SW 1271 (cell line): ENCODE measurements around the gene ABHD4.
"Not testable (repeated sequence)": the region's sequence is repeated elsewhere in the genome, so short reads cannot be mapped to it uniquely, and the experiment has no call there.

Experiments used
- DNase-seq, 2 experiments: peaks; one replicate each; lab custom pipeline; 2025; lab: John Stamatoyannopoulos, UW

The ABHD4 gene

DNA sequence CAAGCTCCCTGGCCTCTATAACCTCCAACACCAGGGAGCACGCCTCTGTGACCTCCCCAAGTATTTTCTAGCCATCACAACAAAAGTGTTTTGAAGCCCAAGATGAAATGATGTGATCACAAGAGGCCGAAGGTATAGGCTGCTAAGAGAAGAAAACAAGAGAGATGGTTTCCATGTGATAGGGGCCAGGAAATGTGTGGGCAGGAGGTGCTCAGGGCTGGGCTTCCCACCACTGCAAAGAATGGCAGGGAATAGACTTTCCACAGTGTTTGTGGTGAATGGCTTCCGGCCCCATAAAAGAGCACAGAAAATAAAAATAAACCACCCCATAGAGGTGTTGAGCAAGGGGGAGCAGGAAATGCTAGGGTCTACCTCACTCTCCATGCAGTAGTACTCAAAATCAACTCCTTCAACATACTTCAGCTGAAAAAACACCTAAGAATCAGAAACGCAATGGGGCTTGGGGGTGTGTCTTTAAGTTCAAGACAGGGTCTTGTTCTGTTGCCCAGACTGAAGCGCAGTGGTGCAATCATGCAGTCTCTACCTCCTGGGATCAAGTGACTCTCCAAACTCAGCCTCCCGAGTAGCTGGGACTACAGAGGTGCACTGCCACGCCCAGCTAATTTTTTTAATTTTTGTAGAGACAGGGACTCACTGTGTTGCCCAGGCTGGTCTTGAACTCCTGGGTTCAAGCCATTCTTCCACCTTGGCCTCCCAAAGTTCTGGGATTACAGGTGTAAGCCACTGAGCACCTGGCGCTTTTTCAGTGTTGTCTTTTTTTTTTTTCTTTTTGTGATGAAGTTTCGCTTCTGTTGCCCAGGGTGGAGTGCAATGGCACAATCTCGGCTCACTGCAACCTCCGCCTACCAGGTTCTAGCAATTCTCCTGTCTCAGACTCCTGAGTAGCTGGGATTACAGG lies 36.2 kb upstream of the ABHD4 start:
- DNase-seq = no peak

GRCh38 chr14:22563987-22564386 lies 34.1 kb upstream of the ABHD4 start:
- DNase-seq = no peak

DNA sequence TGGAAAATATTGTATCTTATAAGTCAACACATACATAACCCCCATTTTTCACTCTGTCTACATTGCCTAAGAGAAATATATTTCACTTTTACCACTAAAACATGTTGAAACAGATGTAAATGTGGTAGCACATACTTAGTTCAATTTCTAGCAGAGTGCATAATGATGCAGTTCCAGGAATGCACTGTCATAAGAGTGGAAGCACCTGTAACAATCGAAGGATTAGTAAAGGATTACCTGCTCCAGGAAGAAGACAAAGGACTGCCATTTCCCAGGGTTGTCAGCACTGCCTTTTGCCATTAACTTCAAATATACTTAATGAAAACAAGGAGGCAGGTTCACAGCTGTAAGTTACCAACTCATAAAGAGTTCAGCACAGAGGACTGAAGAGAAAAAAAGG lies 33.6 kb upstream of the ABHD4 start:
- no peak for DNase-seq

- no peak for DNase-seq
Observed at GRCh38 chr14:22565391-22565945, 32.6 kb upstream of the ABHD4 start.

DNA sequence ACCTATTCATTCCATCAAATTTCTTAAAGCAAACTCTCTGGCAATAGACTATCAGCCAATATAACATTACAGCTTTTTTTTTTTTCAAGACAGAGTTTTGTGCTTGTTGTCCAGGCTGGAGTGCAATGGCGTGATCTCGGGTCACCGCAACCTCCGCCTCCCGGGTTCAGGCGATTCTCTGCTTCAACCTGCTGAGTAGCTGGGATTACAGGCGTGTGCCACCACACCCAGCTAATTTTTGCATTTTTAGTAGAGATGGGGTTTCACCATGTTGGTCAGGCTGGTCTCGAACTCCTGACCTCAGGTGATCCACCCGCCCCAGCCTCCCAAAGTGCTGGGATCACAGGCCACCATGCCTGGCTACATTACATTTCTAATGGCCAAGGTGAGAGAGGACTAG lies 31.8 kb upstream of the ABHD4 start:
- DNase-seq = not testable (repeated sequence)

DNA sequence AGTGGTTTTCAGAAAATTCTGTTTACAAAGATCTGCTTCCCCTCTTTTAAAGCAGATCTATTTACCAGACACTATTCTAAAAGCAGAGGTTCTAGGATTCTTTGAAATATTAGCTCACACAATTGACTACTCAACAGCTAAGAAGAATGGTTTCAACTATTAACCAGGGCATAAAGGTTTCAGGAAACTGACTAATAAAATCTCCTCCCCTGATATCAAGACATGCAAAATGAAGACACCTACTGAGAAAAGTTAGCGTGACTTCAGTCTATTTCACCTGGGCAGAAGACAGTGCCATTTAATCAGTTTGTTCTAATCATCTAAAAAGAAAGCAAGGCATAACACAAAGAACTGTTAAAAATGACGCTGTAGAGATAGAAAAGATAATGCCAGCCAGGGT lies 31.3 kb upstream of the ABHD4 start:
- no peak for DNase-seq

DNA sequence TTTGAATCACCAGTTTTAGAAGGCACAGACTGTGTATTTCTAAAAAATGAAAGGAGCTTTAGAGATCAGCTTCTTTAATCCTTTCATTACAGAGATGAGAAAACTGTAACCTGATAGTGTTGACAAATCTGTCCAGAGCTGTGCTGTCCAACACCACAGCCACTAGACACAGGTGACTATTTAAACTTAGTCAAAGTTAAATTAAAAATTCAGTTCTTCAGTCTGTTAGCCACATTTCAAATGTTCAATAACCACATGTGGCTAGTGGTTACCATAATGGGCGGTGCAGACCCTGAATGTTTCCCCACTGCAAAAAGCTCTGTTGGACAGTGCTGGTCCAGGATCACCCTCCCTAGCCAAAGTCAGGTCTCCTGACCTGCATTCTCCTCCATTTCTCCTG lies 30.7 kb upstream of the ABHD4 start:
- DNase-seq = no peak

GRCh38 chr14:22569106-22569736 lies 28.9 kb upstream of the ABHD4 start:
- no peak for DNase-seq

DNA sequence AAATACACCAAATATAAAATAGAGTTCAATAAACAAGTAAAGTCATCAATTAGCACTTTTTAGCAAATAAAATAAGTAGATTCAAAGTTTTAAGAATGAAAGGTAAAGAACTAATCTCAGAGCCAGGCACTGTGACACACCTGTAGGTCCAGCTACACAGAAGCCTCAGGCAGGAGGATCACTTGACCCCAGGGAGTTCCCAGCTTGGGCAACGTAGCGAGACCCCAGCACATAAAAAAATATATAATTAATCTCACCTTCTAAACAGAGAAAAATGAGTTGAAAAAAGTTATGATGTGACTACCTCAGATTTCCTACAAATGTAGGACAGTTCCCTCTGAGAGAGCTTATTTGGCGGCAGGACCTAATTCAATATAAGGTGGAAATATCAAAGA lies 28.4 kb upstream of the ABHD4 start:
- no peak for DNase-seq

DNA sequence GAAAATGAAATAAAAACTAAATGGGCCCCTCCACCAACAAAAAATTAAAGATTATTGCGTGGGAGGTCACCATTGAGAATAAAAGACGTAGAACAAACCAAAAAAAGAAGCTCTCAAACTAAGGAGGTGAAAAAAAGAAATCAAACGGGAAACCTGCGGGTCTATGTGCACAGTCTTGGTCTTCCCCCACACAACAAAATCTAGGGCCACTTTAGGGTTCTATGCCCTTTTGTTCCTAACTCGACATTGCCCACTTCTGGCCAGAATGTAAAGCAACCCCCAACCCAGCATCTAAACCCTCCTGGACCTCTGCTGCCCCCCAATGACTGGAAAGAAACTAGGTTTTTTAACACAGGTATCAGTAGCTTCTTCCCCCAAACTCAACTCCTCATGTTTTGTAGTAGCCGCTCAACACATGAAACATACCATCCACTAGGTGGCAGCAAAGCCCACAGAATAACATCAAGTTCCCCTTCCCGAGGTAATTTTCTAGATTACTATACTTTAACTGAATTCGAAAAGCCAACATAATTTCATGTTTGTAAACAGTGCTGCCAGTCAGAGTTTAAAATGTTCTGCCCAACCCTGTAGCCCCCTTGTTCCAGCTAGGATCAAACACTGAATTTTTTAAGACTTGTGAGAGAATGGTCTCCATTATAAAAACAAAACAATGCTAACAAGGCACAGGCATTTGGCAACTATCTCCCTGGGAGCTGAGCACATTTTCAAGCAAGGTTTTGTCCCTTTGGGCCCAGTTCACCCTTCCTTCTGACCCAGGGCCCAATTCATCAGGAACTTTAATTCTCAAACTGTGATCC lies 27.8 kb upstream of the ABHD4 start:
- DNase-seq = peak; percentile 62 to 82

DNA sequence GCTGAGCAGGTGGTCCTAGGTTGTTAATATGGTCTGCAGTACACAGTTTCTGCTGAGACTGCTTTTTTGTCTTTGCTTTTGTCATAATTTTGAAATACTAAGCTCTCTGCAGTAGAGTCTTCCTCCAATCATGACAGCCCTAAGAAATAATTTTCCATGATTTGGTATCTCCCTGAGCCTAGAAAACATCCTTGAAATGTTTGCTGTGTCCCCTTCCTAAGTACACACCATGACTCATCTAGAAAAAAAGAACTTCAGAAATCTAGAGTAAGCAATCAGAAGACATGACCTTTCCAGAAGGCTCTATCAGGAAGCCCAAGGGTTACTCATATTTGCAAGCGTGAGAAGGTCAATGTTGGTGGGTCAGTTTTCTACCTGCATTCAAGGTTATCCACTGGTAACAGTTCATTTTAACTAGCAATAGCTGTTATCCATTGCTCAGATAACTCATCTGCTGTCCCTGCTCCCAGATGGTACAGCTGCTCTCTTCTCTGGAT lies 25.5 kb upstream of the ABHD4 start:
- no peak for DNase-seq

GRCh38 chr14:22573804-22574203 lies 24.3 kb upstream of the ABHD4 start:
- DNase-seq = no peak

- DNase-seq = no peak
Observed at GRCh38 chr14:22577334-22577908, 20.7 kb upstream of the ABHD4 start.

GRCh38 chr14:22579236-22579635 lies 18.9 kb upstream of the ABHD4 start:
- no peak for DNase-seq

GRCh38 chr14:22579881-22580280 lies 18.2 kb upstream of the ABHD4 start:
- no peak for DNase-seq

DNA sequence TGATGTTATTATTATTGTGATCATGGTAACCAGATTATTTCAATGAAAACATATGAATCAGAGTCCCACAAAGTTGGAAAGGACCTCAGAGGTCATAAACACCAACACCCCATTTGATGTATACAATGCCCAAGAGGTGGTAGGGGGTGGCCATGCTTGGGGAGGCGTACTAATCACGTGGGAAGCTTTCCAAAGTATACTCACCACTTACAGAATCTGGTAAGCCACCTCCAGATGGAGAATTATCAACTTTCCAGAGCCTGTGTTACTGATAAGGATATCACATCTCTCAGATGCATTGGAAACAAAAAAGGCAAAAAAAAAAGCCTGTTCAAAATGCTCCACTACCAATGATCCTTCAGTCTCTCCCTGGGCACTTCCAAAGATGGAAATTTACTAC lies 17.5 kb upstream of the ABHD4 start:
- DNase-seq = no peak

GRCh38 chr14:22583994-22584393 lies 14.1 kb upstream of the ABHD4 start:
- no peak for DNase-seq

- no peak for DNase-seq
Observed at GRCh38 chr14:22587247-22587646, 10.9 kb upstream of the ABHD4 start.

DNA sequence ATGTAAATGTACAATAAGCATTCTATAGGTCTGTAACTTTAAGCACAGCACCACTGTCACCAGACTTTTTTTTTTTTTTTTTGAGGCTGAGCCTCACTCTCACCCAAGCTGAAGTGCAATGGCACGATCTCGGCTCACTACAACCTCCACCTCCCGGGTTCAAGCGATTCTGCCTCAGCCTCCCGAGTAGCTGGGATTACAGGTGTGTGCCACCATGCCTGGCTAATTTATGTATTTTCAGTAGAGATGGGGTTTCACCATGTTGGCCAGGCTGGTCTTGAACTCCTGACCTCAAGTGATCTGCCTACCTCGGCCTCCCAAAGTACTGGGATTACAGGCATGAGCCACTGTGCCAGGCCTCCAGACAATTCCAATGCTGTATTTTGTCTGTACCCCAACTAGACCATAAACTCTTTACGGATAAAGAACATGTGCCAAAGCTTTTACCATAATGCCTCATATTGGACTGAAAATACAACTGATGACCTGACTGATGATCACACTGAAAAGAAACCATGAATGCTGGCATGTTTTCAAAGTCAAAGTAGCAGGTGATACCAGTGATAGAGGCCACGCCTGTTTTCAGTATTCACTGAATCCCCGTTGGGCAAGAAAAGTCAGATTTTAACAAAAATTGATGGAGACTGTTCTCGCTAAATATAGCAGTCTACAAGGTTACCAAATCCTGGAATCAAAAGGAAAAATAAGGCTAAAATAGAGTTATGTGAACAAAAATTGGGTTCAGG lies 10.2 kb upstream of the ABHD4 start:
- not testable (repeated sequence) for DNase-seq

DNA sequence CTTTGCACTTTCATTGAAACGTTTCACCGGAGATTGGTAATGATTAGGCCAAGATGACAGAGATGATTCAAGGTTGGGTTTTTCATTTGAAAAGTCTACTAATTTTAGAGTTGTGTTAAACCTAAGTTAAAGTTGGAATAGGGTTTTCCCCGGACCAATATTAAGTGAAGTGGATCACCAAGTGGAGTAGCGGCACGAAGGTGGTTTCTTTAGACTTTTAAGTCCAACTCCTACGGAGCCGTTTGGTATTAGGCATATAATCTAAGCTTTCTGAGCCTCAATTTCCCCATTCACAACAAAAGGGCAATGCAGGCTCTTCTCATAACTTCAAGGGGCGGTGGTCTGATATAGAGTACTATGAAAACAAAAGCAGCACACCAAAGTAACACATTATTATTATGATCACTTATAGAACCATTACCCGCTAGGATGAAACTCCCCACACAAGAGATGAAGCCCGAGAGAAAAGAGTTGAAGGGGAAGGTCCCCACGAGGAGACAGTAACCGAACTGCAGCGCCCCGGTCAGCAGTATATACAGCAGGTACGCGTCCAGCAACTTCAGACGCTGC lies 9.5 kb upstream of the ABHD4 start:
- DNase-seq = no peak
